Endothelial cell (in vitro differentiated cells): ENCODE data around the gene SLC38A10. TPM values are rescaled to one million over a fixed set of nuclear protein-coding genes. Genes with fewer than 3 reads are reported as not detected.

ENCODE experiments used
- DNase-seq: peaks from one replicate; pipeline ENCODE4 v3.0.0; 2021; ENCODE audit warnings: low spot score
- H3K27ac Mint-ChIP-seq: one replicate; pipeline ENCODE4 v1.8.0; 2021; ENCODE audit warnings: mixed read lengths, inconsistent platforms; ENCODE audit not compliant: unreplicated experiment
- H3K27me3 Mint-ChIP-seq: one replicate; pipeline ENCODE4 v1.8.0; 2021; ENCODE audit warnings: mild to moderate bottlenecking, moderate library complexity, mixed read lengths, inconsistent platforms; ENCODE audit not compliant: unreplicated experiment
- H3K36me3 Mint-ChIP-seq: one replicate; pipeline ENCODE4 v1.8.0; 2021; ENCODE audit warnings: mild to moderate bottlenecking, low read depth, mixed read lengths, inconsistent platforms; ENCODE audit not compliant: unreplicated experiment
- H3K4me1 Mint-ChIP-seq: one replicate; pipeline ENCODE4 v1.8.0; 2021; ENCODE audit warnings: mild to moderate bottlenecking, mixed read lengths, inconsistent platforms; ENCODE audit not compliant: unreplicated experiment
- H3K4me3 Mint-ChIP-seq: one replicate; pipeline ENCODE4 v1.8.0; 2021; ENCODE audit warnings: mild to moderate bottlenecking, mixed read lengths, inconsistent platforms; ENCODE audit not compliant: unreplicated experiment
- H3K9me3 Mint-ChIP-seq: one replicate; pipeline ENCODE4 v1.8.0; 2021; ENCODE audit warnings: mixed read lengths, inconsistent platforms; ENCODE audit not compliant: unreplicated experiment
- CTCF ChIP-seq: fragments of 200-600 bp; sonication (generic); IDR thresholded peaks from one replicate; pipeline ENCODE4 v1.5.0; 2021; ENCODE audit warnings: antibody characterized with exemption; ENCODE audit not compliant: unreplicated experiment
- long read RNA-seq: library from polyadenylated mRNA; unstranded; transcript quantifications from one replicate; pipeline ENCODE4 v2.0.0, GENCODE V29; 2020; ENCODE audit not compliant: unreplicated experiment
- total RNA-seq: library from RNA; stranded (reverse); fragmentation: NEBNext Ultra II Directional; extraction: Animal tissue kit (Norgen Biotek cat#: 25700); gene quantifications from one replicate; pipeline ENCODE4 v1.2.1, GENCODE V29; 2021; ENCODE audit not compliant: unreplicated experiment

Gene SLC38A10
- 57.2 TPM for total RNA-seq
- long read RNA-seq, full-length matches to known transcripts, result 13 of 20 reads
- long read RNA-seq, partial matches to known transcripts, result 4 of 20 reads
- long read RNA-seq, other reads (novel, unspliced or antisense), result 3 of 20 reads

DNA sequence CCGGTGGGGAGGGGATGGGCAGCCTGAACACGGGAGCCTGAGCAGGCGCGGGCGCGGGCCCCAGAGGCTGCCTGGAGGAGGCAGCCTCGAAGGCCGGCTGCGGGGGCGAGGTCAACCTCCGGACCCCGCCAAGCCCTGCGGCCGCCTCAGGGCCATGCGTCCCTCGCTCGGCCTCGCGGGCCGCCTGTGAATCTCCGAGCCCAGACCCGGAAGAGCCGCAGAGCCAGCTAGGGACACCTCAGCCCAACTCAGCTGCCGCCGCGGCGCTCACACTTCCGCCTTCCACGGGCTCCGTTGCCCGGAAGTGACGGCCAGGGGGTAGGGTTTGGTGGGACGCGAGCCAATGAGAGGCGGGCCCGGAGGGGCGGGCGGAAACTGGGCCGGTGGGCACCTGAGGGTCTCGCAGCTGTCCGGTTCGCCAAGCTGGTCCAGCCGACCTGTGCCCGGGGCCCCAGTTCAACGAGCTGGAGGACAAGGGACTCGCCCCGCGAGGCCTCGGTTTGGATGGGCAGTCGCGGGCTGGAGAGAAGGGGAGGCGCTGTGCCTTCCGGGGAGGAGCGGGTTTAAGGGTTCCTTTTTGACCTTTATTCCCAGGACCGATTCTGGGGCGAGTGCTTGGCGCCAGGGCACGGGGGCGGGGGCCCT is at the start of gene SLC38A10:
TSS of gene SLC38A10 (minus strand) at position 277 of the 645 bp plus-strand sequence. CDS start 386 bp downstream, outside the sequence.
- H3K4me3 Mint-ChIP-seq, result peak within 1 kb of the TSS; percentile 93
- H3K36me3 Mint-ChIP-seq, result peaks cover 3% of the 10 kb centered on the region
- H3K27ac Mint-ChIP-seq, result peak within 1 kb of the TSS; percentile 64
- H3K9me3 Mint-ChIP-seq, result no peaks in the 10 kb centered on the region
- peaks cover 4% of the 10 kb centered on the region for H3K27me3 Mint-ChIP-seq
- peak; percentile 90 for DNase-seq
- no peak for TF ChIP-seq CTCF
- H3K4me1 Mint-ChIP-seq, result peaks cover 14% of the 10 kb centered on the region

DNA sequence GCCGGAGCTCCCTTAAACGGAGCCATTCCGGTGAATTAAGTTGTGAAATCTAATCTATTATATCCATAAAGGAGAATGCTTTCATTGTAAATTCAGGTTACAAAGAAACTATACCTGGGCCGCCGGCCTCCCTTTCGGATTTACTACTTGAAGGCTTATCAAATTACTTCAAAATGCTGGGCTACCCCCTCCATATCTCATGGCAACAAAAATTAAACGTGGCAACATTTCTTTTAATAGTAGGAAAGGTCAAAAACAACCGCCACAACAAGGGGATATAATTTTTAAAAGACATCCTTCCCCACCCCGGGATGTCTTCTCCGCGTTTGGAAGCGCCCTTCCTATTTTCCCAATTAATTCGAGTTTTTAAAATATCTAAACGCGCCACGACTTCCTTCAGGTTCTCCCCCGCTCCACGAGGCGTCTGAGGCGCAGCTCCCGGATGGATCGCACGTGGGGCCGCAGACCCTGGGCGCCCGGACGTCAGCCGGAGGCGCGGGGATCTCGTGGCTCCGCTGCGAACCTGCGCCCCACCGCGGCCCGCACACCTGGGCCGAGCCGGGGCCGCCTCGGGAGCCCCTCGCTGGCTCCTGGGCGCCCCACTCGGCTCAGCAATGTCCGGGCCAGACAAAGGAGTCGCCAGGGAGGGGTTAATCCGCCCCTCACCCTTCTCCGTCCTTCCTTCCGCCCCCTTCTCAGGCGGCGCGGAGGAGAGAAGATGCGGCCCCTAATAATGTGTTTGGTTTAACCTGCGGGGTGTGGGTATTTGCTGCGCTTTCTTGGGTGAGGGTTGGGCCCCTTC is 47.4 kb upstream of the SLC38A10 start:
- H3K36me3 Mint-ChIP-seq, result peaks cover 16% of the 10 kb centered on the region
- no peak for TF ChIP-seq CTCF
- H3K27ac Mint-ChIP-seq, result peak overlapping the region; percentile 98
- H3K4me3 Mint-ChIP-seq, result peak overlapping the region; percentile 99
- DNase-seq, result no peak
- H3K9me3 Mint-ChIP-seq, result no peaks in the 10 kb centered on the region
- peaks cover 21% of the 10 kb centered on the region for H3K27me3 Mint-ChIP-seq
- peaks cover 19% of the 10 kb centered on the region for H3K4me1 Mint-ChIP-seq

- no peaks in the 10 kb centered on the region for H3K9me3 Mint-ChIP-seq
- H3K27me3 Mint-ChIP-seq, result peaks cover 21% of the 10 kb centered on the region
- DNase-seq, result no peak
- peaks cover 19% of the 10 kb centered on the region for H3K4me1 Mint-ChIP-seq
- H3K36me3 Mint-ChIP-seq, result peaks cover 16% of the 10 kb centered on the region
- peak overlapping the region; percentile 91 for H3K27ac Mint-ChIP-seq
- peak overlapping the region; percentile 91 for H3K4me3 Mint-ChIP-seq
- TF ChIP-seq CTCF, result no peak
These were observed 46.6 kb upstream of the SLC38A10 start for GRCh38 chr17:81341516-81342268.

- no peak for TF ChIP-seq CTCF
- no peak for DNase-seq
- Mint-ChIP-seq H3K4me1 (peaks cover 19% of the 10 kb centered on the region), H3K9me3 (no peaks in the 10 kb centered on the region), H3K4me3 (peak overlapping the region; percentile 73), H3K27me3 (peaks cover 21% of the 10 kb centered on the region), H3K27ac (no peak overlapping the region), H3K36me3 (peaks cover 16% of the 10 kb centered on the region)
These were observed 45.8 kb upstream of the SLC38A10 start for GRCh38 chr17:81340607-81341515.
